Lung (tissue), 12 donors: ENCODE results near the gene PRR20G. TPM values are rescaled to one million over a fixed set of nuclear protein-coding genes. Genes with fewer than 3 reads are reported as not detected.

Source experiments
- ATAC-seq: fragments of 200-7000 bp; cut with Tn5 transposase; one replicate; pipeline ENCODE4 v1.9.1; 2020; ENCODE audit warnings: moderate number of reproducible peaks; ENCODE audit not compliant: insufficient read depth, low FRiP score
- DNase-seq, 3 donors: peaks; one replicate each; pipeline ENCODE4 v3.0.0-alpha.2; 2013 to 2017
- H3K27ac ChIP-seq, 2 donors: one replicate each; pipeline ENCODE4 v1.5.1; 2013; ENCODE audit warnings: mild to moderate bottlenecking in 2 of 2, moderate library complexity in 2 of 2, control low read depth in 1 of 2, inconsistent platforms in 1 of 2, low read depth in 1 of 2, low read length in 1 of 2
- H3K27me3 ChIP-seq, 3 donors: one replicate each; pipeline ENCODE4 v1.5.1; 2013; ENCODE audit warnings: low read length in 2 of 3; ENCODE audit not compliant: control insufficient read depth in 3 of 3, insufficient read depth in 3 of 3
- H3K36me3 ChIP-seq, 4 donors: one replicate each; pipeline ENCODE4 v1.5.1; 2013; ENCODE audit warnings: low read length in 4 of 4, mild to moderate bottlenecking in 1 of 4, moderate library complexity in 1 of 4; ENCODE audit not compliant: control insufficient read depth in 4 of 4, insufficient read depth in 4 of 4
- H3K4me1 ChIP-seq, 5 donors: one replicate each; pipeline ENCODE4 v1.5.1; 2013; ENCODE audit warnings: low read length in 5 of 5, mild to moderate bottlenecking in 2 of 5, moderate library complexity in 1 of 5; ENCODE audit not compliant: control insufficient read depth in 5 of 5, insufficient read depth in 5 of 5
- H3K4me3 ChIP-seq: one replicate; pipeline ENCODE4 v1.5.1; 2013; ENCODE audit warnings: mild to moderate bottlenecking, control low read depth, moderate library complexity
- H3K9ac ChIP-seq, 2 donors: one replicate each; pipeline ENCODE4 v1.5.1; 2013; ENCODE audit warnings: low read length in 2 of 2, control low read depth in 1 of 2; ENCODE audit not compliant: insufficient read depth in 1 of 2
- H3K9me3 ChIP-seq, 4 donors: one replicate each; pipeline ENCODE4 v1.5.1; 2013; ENCODE audit warnings: low read length in 3 of 4, mild to moderate bottlenecking in 1 of 4, moderate library complexity in 1 of 4; ENCODE audit not compliant: control insufficient read depth in 4 of 4, insufficient read depth in 3 of 4
- CTCF ChIP-seq: IDR thresholded peaks from 2 replicates; pipeline ENCODE4 v1.5.1; 2012; ENCODE audit warnings: mild to moderate bottlenecking; ENCODE audit errors: control extremely low read depth, extremely low read depth
- whole genome bisulfite sequencing, 2 donors: extraction: QIAGEN DNeasy Blood & Tissue Kit; methylation state at CpG; one replicate each; pipeline ENCODE4 v1.1.7; 2013; 5-methylcytosine and 5-hydroxymethylcytosine counted together
- polyA plus RNA-seq, 2 donors: library from polyadenylated mRNA; stranded (reverse); fragments of 200-250 nt; gene quantifications; one replicate each; pipeline ENCODE4 v1.2.1, GENCODE V29; 2013
- total RNA-seq, 2 donors: library from RNA; depleted of rRNA in 1 of 2; stranded (reverse); fragments of >200 nt in 1 of 2; gene quantifications; one replicate each; pipeline ENCODE4 v1.2.1, GENCODE V29; 2014 to 2021
- donor health status: control.
- donor health status: control.
- donor health status: Bipolar disorder and iron deficiency.
- donor health status: healthy.
- donor health status: DM: yes; HTN: yes; CAD: no.

The PRR20G gene
- total and polyA plus RNA-seq, 4 donors = 0.05 TPM; not detected in 3

- TF ChIP-seq CTCF = no peak
- WGBS, 2 donors = 90 to 92% methylated on average over 11 of the region's 11 CpGs
- no peak for DNase-seq
- H3K9me3 ChIP-seq = peaks cover 0 to 7% (median 3%) of the 10 kb centered on the region in 4 donors
- no peak overlapping the region for H3K27ac ChIP-seq
- peaks cover 0 to 2% (median 0%) of the 10 kb centered on the region in 3 donors for H3K27me3 ChIP-seq
- H3K9ac ChIP-seq = no peak overlapping the region
- H3K36me3 ChIP-seq = no peaks in the 10 kb centered on the region
- no peak for ATAC-seq
- no peak overlapping the region for H3K4me3 ChIP-seq
- no peaks in the 10 kb centered on the region for H3K4me1 ChIP-seq
Measured at GRCh38 chr3:127264794-127265514, 22.9 kb downstream of the PRR20G start.

- Histone ChIP-seq H3K36me3 (no peaks in the 10 kb centered on the region), H3K9me3 (peaks cover 0 to 6% (median 3%) of the 10 kb centered on the region in 4 donors), H3K27ac (no peak overlapping the region), H3K4me3 (no peak overlapping the region), H3K9ac (no peak overlapping the region), H3K4me1 (no peaks in the 10 kb centered on the region), H3K27me3 (peaks cover 0 to 2% (median 0%) of the 10 kb centered on the region in 3 donors)
- WGBS, 2 donors = 71 to 77% methylated on average over 5 of the region's 5 CpGs
- TF ChIP-seq CTCF = no peak
- DNase-seq (no peak), ATAC-seq (no peak)
Measured at GRCh38 chr3:127264292-127264691, 23.6 kb downstream of the PRR20G start.

GRCh38 chr3:127263586-127264231 is 24.1 kb downstream of the PRR20G start:
- no peak for TF ChIP-seq CTCF
- no peak for DNase-seq

More at GRCh38 chr3:127263586-127264231, 24.1 kb downstream of the PRR20G start:
- Histone ChIP-seq H3K27me3 (peaks cover 0 to 2% (median 0%) of the 10 kb centered on the region in 3 donors), H3K9me3 (peaks cover 0 to 5% (median 2%) of the 10 kb centered on the region in 4 donors), H3K4me3 (no peak overlapping the region), H3K36me3 (no peaks in the 10 kb centered on the region), H3K4me1 (no peaks in the 10 kb centered on the region), H3K27ac (no peak overlapping the region), H3K9ac (no peak overlapping the region)
- WGBS, 2 donors = 81% methylated on average over 9 of the region's 9 CpGs
- ATAC-seq = no peak
